ENCODE results near the gene NACA2.

- no peak for TF ChIP-seq MAX (CRISPR knock-in tag; IDR thresholded peaks at IDR 0.05)
- TF ChIP-seq, protein P1, sequence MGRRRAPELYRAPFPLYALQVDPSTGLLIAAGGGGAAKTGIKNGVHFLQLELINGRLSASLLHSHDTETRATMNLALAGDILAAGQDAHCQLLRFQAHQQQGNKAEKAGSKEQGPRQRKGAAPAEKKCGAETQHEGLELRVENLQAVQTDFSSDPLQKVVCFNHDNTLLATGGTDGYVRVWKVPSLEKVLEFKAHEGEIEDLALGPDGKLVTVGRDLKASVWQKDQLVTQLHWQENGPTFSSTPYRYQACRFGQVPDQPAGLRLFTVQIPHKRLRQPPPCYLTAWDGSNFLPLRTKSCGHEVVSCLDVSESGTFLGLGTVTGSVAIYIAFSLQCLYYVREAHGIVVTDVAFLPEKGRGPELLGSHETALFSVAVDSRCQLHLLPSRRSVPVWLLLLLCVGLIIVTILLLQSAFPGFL (CRISPR knock-in tag; IDR thresholded peaks at IDR 0.05; ENCODE audit: borderline replicate concordance) = no peak
These were observed 15.0 kb downstream of the NACA2 start for GRCh38 chr17:61575983-61576382.

Measured in WTC11 (cell line).